Motor neuron (in vitro differentiated cells): ENCODE measurements around the gene SEMA7A. TPM values are rescaled to one million over a fixed set of nuclear protein-coding genes. Genes with fewer than 3 reads are reported as not detected.
"Not testable (repeated sequence)": the region's sequence is repeated elsewhere in the genome, so short reads cannot be mapped to it uniquely, and the experiment has no call there.

ENCODE experiments used
- ATAC-seq, 8 experiments: fragments of 200-7000 bp; cut with Tn5 transposase; replicated peaks in 6 of 8; 2 replicates each; pipeline ENCODE4 v1.8.0; 2021; ENCODE audit warnings: mild to moderate bottlenecking in 8 of 8, moderate library complexity in 8 of 8
- H3K27ac ChIP-seq, 2 donors: fragments of 250-450 bp; sonication (Bioruptor Pico); 2 replicates each; pipeline ENCODE4 v1.9.0; 2021; ENCODE audit warnings: antibody characterized with exemption in 2 of 2, mild to moderate bottlenecking in 2 of 2, moderate library complexity in 1 of 2
- H3K4me1 ChIP-seq, 2 donors: fragments of 250-450 bp; sonication (Bioruptor Pico); replicated peaks in 1 of 2; 2 replicates each; pipeline ENCODE4 v1.6.1; 2021; ENCODE audit warnings: antibody characterized with exemption in 2 of 2, mild to moderate bottlenecking in 2 of 2, moderate library complexity in 1 of 2
- H3K4me3 ChIP-seq, 5 donors: fragments of 250-450 bp; sonication (Bioruptor Pico); 2 replicates each; pipeline ENCODE4 v1.9.0; 2021; ENCODE audit warnings: antibody characterized with exemption in 5 of 5, mild to moderate bottlenecking in 5 of 5, moderate library complexity in 4 of 5
- WGBS, 10 experiments: fragments of 450-650 bp; shearing (Covaris generic); methylation state at CpG; one replicate each; pipeline ENCODE4 v1.0.0; 2022; 5-methylcytosine and 5-hydroxymethylcytosine counted together
- in situ Hi-C, 9 experiments: fragments of 400-800 bp; cut with MboI; loops; one replicate each; pipeline ENCODE4 v1.15.0; 2021; ENCODE audit warnings: low sequenced_read_pairs in 9 of 9, low pct_unique_long_range_greater_than_20kb in 2 of 9; ENCODE audit not compliant: unreplicated experiment in 9 of 9
- total RNA-seq, 8 experiments: library from RNA; unstranded; fragments of 300-600 nt; gene quantifications; 2 replicates each; pipeline versions ENCODE4 v1.2.3 to v1.2.4, GENCODE V29; 2022

SEMA7A gene
- total RNA-seq, 8 experiments from 2014 or later: 0.45 to 16.5 (median 9.6) TPM

GRCh38 chr15:74460871-74461846 is 27.4 kb upstream of the SEMA7A start, which contains the start of gene UBL7:
Gene UBL7, minus strand, starts transcription at chr15:74461160. Its CDS starts 2,293 bp downstream, at chr15:74458867.
- peak within 1 kb of the TSS; percentile 1 to 82 for H3K27ac ChIP-seq
- ATAC-seq: peak; percentile 95 to 99 (median 98)
- WGBS, 10 experiments: 0 to 1% (median 0%) methylated on average over 2 to 26 of the region's 54 CpGs; no CpG with 5 or more reads in 2 of the 10 experiments
- in situ Hi-C loops: no loop called here
- H3K4me3 ChIP-seq: peak within 1 kb of the TSS; percentile 61 to 82 (median 71)
- H3K4me1 ChIP-seq: peaks cover 4 to 7% of the 10 kb centered on the region in 2 donors

DNA sequence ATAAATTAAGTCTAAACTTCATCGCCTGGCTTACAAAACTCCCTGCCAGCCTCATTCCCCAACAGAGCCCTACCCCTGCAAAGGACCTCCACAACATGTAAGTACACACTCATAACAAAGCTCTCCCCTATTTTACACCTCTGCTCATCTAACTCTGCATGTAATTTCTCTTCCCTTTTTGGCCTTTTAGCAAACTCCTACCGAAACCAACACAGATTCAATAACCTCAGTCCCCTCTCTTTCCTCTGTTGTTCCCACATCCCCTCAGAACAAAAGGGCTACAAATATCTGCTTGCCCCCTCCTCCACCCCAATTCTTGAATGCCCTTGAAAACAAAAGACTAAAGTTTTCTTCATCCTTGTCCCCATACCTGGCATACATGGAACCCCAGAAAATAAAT is 26.5 kb upstream of the SEMA7A start:
- Histone ChIP-seq H3K4me3 (peak overlapping the region; percentile 61 to 82 (median 71)), H3K4me1 (peaks cover 4 to 7% of the 10 kb centered on the region in 2 donors), H3K27ac (peak overlapping the region in 1 of 2 donors; percentile 82)
- in situ Hi-C loops: no loop called here
- 0 to 71% (median 20%) methylated on average over 1 to 2 of the region's 2 CpGs; no CpG with 5 or more reads in 5 of the 10 experiments for WGBS, 10 experiments
- no peak for ATAC-seq

- in situ Hi-C loops, H3K4me3 ChIP-seq, H3K27ac ChIP-seq, H3K4me1 ChIP-seq, ATAC-seq: not testable (repeated sequence)
- 92 to 100% (median 100%) methylated on average over 1 to 9 of the region's 14 CpGs; no CpG with 5 or more reads in 2 of the 10 experiments for WGBS, 10 experiments
Measured at GRCh38 chr15:74459798-74460197, 26.0 kb upstream of the SEMA7A start.

DNA sequence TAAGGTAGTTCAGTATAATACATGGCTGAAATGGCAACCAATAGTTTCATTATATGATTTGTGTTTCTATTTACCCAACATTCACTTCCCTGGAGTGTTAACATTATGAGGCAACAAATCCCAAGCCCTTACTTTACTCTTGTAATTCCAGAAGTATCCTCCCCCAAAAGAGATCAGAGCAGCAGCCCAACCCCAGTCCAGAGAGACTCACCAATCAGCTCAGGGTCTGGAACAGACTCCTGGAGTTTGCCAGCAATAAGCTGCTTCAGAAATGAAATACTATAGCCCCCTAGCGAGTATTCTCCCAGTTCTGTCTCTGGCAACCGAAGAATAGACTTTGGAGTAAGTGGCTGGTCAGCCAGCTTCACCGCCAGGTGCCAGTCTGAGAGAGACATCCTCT is 24.7 kb upstream of the SEMA7A start:
- Histone ChIP-seq H3K4me3 (no peak overlapping the region), H3K4me1 (peaks cover 4 to 7% of the 10 kb centered on the region in 2 donors), H3K27ac (no peak overlapping the region)
- 83 to 100% (median 87%) methylated on average over 2 of the region's 3 CpGs; no CpG with 5 or more reads in 6 of the 10 experiments for WGBS, 10 experiments
- ATAC-seq: no peak
- in situ Hi-C loops: no loop called here

DNA sequence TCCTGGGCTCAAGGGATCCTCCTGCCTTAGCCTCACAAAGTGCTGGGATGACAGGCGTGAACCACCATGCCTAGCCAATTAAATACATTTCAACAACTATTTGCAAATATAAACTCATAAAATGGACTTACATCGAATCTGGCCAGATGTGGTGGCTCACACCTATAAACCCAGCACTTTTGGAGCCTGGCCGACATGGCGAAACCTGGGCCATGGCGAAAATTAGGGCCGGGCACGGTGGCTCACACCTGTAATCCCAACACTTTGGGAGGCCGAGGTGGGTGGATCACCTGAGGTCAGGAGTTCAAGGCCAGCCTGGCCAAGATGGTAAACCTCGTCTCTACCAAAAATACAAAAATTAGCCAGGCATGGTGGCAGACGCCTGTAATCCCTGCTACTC is 23.3 kb upstream of the SEMA7A start:
- ATAC-seq, H3K4me3 ChIP-seq, H3K27ac ChIP-seq, in situ Hi-C loops, H3K4me1 ChIP-seq: not testable (repeated sequence)
- 63 to 100% (median 90%) methylated on average over 1 to 5 of the region's 10 CpGs; no CpG with 5 or more reads in 3 of the 10 experiments for WGBS, 10 experiments

- in situ Hi-C loops: no loop called here
- Histone ChIP-seq H3K4me1 (peaks cover under 1 to 1% of the 10 kb centered on the region in 2 donors), H3K27ac (no peak overlapping the region), H3K4me3 (no peak overlapping the region)
- peak in 3 of 8 experiments; percentile 34 to 90 (median 38) for ATAC-seq
Measured at GRCh38 chr15:74454764-74455500, 21.2 kb upstream of the SEMA7A start.

DNA sequence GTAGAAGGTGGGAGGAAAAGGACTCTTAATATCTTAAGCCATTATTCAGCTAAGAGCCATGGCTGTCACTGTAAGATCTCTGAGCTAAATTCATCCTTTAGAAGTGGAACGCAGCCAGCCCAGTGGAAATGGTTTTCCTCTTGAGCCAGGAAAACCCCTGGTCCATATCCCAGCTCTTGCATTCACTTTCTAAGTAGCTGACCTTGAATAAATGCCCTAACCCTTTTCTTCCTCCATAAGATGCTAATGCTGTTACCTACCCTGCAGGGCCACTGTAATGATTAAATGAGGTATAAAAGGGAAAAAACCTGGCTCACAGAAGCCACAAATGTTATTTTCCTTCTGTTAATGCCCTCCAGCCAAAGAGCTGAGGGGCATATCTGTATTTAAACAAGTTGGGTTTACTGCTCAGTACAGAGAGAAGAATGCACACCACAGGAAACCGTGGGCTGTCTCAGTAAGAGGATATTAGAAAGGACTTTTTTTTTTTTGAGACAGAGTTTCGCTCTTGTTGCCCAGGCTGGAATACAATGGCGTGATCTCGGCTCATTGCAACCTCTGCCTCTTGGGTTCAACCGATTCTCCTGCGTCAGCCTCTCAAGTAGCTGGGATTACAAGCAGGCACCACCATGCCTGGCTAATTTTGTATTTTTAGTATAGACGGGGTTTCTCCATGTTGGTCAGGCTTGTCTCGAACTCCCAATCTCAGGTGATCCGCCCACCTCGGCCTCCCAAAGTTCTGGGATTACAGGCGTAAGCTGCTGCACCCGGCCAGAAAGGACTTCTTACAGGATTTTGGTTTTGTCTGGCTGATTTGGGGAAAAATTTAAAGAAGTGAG is 20.4 kb upstream of the SEMA7A start:
- no peaks in the 10 kb centered on the region for H3K4me1 ChIP-seq
- ATAC-seq: no peak
- in situ Hi-C loops: no loop called here
- WGBS, 10 experiments: 53 to 94% (median 78%) methylated on average over 2 to 12 of the region's 13 CpGs; no CpG with 5 or more reads in 1 of the 10 experiments
- H3K27ac ChIP-seq: no peak overlapping the region
- H3K4me3 ChIP-seq: no peak overlapping the region

DNA sequence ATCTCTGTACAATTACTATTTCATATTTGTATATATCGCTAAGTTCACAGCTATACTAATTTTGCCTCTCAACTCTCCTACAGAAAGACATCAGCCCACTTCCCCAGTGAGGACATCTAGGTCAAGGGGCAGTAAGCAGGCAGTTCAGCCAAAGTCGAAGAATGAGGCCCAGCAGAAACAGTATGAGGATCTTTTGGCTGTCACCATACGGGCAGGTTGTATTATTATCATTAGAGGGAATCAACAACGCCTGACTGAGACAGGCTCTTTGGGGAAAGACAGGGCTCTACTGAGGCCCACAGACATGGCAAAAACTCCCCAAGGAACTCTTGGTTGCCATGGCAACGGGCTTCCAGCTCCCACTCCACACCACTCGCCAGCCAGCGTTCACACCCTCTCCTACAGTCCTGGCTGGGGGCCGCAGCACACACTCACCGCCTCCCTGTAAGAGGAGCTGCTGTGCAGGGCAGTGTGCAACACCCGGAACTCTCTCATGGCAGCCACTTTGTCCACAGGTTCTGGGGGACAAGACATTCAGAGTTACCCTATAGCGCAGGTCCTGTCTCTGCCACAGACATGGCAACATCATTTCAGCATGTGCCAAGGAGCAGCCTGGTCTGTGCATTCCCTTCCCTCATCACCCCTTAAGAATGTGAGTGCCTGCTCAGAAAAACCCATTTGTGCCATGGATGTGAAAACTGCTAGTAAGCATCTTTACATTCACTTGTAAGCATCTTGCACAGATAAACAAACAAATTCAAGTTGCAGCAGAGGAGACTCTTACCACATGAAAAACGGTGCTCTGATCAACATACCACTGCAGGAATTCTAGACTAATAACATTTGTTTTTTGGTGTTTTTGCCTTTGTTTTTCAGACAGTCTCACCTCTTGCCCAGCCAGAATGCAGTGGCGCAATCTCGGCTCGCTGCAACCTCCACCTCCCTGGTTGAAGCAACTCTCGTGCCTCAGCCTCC is 18.4 kb upstream of the SEMA7A start:
- WGBS, 10 experiments: 64 to 98% (median 84%) methylated on average over 4 to 12 of the region's 16 CpGs; no CpG with 5 or more reads in 1 of the 10 experiments
- ATAC-seq: peak in 3 of 8 experiments; percentile 15 to 42 (median 20)
- Histone ChIP-seq H3K4me1 (no peaks in the 10 kb centered on the region), H3K4me3 (no peak overlapping the region), H3K27ac (no peak overlapping the region)
- in situ Hi-C loops: no loop called here

GRCh38 chr15:74451322-74451721 is 17.6 kb upstream of the SEMA7A start:
- WGBS, 10 experiments: 90 to 100% (median 100%) methylated on average over 1 to 2 of the region's 2 CpGs; no CpG with 5 or more reads in 3 of the 10 experiments
- in situ Hi-C loops: no loop called here
- no peak for ATAC-seq
- no peaks in the 10 kb centered on the region for H3K4me1 ChIP-seq
- H3K27ac ChIP-seq: no peak overlapping the region
- H3K4me3 ChIP-seq: no peak overlapping the region

- ATAC-seq: no peak
- 89 to 100% (median 95%) methylated on average over 1 to 8 of the region's 12 CpGs; no CpG with 5 or more reads in 4 of the 10 experiments for WGBS, 10 experiments
- in situ Hi-C loops: no loop called here
- no peak overlapping the region for H3K4me3 ChIP-seq
- H3K27ac ChIP-seq: no peak overlapping the region
- H3K4me1 ChIP-seq: no peaks in the 10 kb centered on the region
Measured at GRCh38 chr15:74449643-74450205, 16.0 kb upstream of the SEMA7A start.

- Histone ChIP-seq H3K27ac (no peak overlapping the region), H3K4me1 (no peaks in the 10 kb centered on the region), H3K4me3 (no peak overlapping the region)
- peak in 1 of 8 experiments; percentile 76 for ATAC-seq
- in situ Hi-C loops: no loop called here
- 87 to 100% (median 92%) methylated on average over 1 to 3 of the region's 7 CpGs; no CpG with 5 or more reads in 5 of the 10 experiments for WGBS, 10 experiments
Measured at GRCh38 chr15:74449095-74449494, 15.3 kb upstream of the SEMA7A start.
